Skin epidermis (tissue), 12 donors: Measurements from ENCODE around the gene MTX2.

Source experiments
- H3K27ac ChIP-seq, 21 experiments: fragments of 200-600 bp; sonication (generic) in 11 of 21; one replicate each; pipeline ENCODE4 v1.5.0; 2020; ENCODE audit warnings: mild to moderate bottlenecking in 3 of 21, inconsistent platforms in 2 of 21, moderate library complexity in 2 of 21
- H3K4me3 ChIP-seq, 7 experiments: fragments of 200-600 bp; sonication (generic) in 2 of 7; one replicate each; pipeline ENCODE4 v1.5.0; 2020; ENCODE audit warnings: inconsistent platforms in 2 of 7, mild to moderate bottlenecking in 2 of 7, moderate library complexity in 1 of 7

Gene MTX2

DNA sequence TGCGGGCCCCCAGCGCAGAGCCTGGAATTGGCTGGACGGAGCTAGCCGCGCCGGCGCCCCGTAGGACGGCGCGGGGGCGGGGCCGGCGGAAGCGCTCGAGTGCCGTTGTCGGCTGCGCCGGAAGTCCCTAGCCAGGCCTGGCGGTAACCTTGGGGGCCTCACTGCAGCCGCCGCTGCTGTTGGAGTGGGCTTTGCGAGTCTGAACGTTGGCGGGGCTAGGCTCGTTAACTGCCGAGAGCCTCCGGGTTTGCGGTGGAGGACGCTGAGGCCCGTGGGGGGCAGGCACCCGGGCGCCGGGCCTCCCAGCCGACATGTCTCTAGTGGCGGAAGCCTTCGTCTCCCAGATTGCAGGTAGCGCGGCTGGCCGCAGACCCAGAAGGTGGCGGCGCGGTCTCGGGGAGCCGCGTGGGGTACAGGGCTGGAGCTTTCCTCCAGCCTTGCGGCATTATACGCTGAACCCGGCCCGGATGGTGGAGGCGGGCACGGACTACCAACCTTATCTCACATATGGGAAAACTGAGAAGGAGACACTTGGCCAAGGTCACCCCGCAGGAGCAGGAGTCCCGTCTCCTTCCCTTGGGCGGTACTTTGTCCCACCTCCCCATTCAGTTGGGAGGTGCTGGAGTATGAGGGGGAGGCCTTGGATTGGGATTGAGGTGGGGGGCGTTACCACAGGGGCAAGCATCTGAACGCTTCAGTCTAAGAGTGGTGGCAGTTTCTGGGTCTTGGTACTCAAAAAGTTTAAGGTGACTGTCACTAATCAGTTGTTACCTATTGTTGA is at the start of gene MTX2:
Gene MTX2 (plus strand): TSS at position 124 of the 781 bp plus-strand sequence. CDS start 188 bp downstream, at position 312.
- peak within 1 kb of the TSS; percentile 81 to 95 (median 92) for H3K27ac ChIP-seq

DNA sequence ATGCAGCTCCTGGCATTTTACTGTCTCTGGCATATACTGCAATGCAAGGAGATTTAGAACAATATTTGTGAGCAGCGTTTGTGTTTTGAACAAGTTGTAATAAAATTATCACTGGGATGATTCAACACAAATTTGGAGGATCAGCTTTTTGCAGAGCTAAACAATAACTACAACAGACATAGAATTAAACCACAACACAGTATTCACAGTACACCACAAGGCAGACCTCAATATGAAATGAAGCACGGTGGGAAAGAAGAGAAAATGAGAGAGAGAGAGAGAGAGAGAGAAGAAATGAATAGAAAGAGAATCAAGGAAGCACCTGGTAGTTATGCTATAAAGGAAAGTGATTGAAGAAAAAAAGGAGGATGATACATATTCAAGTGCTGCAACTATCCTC is 41.4 kb upstream of the MTX2 start:
- H3K4me3 ChIP-seq, result no peak overlapping the region
- no peak overlapping the region for H3K27ac ChIP-seq

More for the DNA sequence above, at the start of gene MTX2:
- peak within 1 kb of the TSS; percentile 70 to 91 (median 85) for H3K4me3 ChIP-seq

DNA sequence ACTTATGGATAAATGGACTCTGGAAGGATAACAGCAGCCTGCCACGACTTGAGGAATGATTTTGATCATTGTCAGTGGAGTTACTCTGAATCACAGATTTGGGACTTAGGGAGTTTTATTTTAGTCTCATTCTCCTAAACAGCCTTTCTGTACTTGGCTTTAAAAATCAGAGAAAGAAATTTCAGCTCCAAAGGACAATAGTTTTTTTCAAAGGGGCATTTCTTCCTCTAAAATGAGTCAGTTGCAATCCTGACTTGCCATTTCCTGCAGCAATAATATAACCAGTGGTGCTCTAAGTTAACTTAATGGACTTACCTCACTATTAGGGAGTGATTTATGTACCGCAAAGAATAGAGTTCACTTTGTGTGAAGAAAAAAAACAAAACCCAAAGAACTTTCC is 35.1 kb upstream of the MTX2 start:
- no peak overlapping the region for H3K4me3 ChIP-seq

DNA sequence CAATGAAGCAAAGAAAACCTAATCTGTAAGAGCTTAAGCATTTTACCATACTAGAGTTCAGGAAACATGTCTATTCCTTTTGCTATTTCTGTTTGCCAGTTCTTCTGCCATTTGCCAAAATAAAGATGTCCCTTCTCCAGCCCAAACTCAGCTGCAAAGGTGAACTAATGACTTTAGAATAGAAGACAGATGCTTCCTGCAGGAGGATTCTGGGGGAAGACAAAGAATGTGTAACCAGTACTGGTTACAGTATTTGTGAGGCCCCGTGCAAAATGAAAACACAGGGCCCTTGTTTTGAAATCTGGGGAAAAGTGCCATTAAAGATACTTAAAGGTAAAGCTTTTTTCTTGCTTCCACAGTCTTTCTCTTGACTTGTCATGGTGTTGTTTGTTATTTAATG is 34.3 kb upstream of the MTX2 start:
- no peak overlapping the region for H3K27ac ChIP-seq

More for the DNA sequence above, 35.1 kb upstream of the MTX2 start:
- no peak overlapping the region for H3K27ac ChIP-seq

DNA sequence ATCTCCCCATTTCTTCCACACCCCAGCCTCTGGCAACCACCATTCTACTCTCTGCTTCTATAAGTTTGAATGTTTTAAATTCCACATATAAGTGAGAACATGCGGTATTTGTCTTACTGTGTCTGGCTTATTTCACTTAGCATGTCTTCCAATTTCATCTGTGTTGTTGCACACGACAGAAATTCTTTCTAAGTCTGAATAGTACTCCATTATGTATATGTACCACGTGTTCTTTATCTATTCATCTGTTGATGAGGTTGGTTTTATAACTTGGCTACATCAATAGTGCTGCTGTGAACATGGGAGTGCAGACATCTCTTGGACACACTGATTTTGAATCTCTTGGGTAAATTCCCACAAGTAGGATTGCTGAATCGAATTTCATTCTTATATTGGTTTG is 31.8 kb upstream of the MTX2 start:
- no peak overlapping the region for H3K27ac ChIP-seq
- no peak overlapping the region for H3K4me3 ChIP-seq

More for the DNA sequence above, 34.3 kb upstream of the MTX2 start:
- H3K4me3 ChIP-seq, result no peak overlapping the region

DNA sequence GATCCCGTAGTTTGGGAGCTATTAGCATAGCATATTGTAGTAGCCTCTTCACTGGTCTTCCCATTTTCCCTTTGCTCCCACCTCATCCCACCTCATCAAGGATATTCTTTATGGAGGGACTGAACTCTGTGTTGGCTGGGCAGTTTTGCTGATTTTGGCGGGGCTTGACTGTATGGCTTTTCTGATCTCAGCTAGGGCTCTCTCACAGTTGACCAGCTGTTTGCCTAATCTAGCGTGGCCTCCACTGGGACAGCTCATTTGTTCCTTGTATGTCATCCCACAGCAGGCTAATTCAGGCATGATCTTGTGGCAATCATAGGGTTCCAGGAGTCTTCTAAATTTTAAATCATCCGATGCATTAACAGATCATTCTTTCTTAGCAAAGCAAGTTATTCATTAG is 30.2 kb upstream of the MTX2 start:
- no peak overlapping the region for H3K4me3 ChIP-seq
- H3K27ac ChIP-seq, result no peak overlapping the region

DNA sequence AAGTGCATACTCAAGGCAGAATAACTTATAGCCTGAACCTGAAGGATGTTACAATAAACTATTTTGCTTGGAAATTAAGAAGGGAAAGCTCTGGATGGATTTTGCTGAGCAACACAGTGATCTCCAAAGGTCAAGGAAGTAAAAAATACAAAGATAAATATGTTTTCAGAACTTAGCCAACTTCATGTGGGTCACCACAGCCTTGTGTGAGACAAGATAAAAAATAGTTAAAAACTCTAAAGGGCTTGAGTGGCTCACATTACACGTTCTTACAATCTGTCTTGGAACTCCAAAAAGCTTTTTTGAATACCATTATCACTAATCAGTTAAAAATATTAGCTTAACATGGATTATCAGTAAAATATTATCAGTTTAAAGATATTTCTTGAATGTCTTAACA is 28.9 kb upstream of the MTX2 start:
- H3K4me3 ChIP-seq, result no peak overlapping the region
- no peak overlapping the region for H3K27ac ChIP-seq

DNA sequence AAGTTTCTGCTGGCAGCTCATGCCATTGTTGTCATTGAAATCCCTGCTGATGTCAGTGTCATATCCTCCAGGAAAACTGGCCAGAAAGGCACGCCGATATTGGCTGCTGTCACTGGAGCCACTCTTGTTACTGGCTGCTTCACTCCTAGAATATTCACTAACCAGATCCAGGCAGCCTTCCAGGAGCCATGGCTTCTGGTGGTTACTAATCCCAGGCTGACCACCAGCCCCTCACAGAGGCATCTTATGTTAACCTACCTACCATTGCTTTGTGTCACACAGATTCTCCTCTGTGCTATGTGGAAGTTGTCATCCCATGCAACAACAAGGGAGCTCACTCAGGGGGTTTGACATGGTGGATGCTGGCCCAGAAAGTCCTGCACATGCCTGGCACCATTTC is 27.0 kb upstream of the MTX2 start:
- H3K27ac ChIP-seq, result no peak overlapping the region

DNA sequence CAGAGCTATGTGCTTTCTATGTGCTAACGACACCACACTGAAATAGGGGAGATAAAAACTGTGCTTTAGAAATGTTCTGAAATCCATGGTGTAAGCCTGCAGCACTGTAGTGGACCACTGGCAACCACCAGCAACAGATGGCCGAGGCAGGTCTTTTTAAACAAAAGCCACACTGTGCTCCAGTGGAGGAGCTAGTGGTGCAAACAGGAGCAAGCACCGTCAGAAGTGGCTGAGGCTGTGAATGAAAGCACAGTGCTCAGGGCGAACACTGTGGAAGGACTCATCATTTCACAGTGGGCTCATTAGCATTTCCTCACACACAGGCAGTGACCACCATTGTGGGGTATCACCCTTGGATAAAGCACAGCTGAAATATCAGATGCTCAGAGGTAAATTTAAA is 22.9 kb upstream of the MTX2 start:
- Histone ChIP-seq H3K4me3 (no peak overlapping the region), H3K27ac (no peak overlapping the region)

More for the DNA sequence above, 27.0 kb upstream of the MTX2 start:
- no peak overlapping the region for H3K4me3 ChIP-seq

DNA sequence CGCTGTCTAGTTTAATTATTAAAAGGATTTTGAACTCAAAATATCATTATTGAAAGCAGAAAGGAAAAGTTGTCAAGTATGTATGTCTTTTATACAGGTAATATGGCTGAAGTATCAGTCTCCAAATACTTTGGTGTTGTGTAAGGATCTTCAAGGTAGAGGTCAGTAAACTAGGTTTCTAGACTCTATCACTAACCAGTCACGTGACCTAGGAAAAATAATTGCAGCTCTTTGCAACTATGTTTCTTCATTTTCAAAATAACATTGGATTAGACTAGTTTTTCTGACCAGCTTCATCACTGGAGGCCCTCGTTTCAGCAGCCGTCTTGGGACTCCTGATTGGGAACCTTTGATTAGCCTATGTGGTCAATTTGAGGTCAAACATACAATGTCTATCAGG is 21.4 kb upstream of the MTX2 start:
- Histone ChIP-seq H3K4me3 (no peak overlapping the region), H3K27ac (no peak overlapping the region)

DNA sequence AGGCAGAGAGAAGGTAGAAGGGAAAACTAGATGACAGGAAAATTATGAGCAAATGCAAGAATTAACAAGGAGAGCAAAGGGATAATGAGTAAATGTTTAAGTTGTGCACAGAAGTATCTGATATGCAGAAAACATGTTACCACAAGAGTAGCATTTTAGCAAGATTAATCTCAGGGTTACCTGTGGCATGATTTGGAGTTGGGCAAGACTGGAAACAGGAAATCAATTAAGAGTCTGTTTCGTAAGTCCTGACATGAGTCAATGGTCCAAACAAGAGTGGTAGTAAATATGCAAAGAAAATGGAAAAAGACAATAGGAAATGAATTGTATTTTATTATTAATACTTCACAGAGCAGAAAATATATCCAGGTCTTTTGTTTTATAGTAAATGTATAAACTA is 17.3 kb upstream of the MTX2 start:
- no peak overlapping the region for H3K4me3 ChIP-seq
- no peak overlapping the region for H3K27ac ChIP-seq

DNA sequence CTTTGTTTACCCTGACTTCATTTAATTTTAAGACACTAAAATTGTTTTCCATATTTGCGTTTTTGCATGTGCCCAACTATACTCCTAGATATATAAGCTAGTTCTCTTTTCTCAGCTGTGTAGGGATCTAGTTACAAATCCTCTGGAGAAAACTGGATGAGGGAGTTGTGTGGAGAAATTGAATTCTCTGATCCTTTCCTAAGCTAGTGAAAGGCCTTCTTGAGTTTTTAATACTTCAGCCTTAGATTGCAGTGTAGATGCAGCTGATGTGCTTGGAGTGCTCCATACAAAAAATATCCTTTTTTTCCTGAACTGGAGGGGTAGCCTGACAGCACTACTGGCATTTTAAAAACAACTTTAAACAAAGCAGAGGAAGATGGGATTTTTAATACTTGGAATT is 8.6 kb upstream of the MTX2 start:
- Histone ChIP-seq H3K4me3 (no peak overlapping the region), H3K27ac (no peak overlapping the region)

DNA sequence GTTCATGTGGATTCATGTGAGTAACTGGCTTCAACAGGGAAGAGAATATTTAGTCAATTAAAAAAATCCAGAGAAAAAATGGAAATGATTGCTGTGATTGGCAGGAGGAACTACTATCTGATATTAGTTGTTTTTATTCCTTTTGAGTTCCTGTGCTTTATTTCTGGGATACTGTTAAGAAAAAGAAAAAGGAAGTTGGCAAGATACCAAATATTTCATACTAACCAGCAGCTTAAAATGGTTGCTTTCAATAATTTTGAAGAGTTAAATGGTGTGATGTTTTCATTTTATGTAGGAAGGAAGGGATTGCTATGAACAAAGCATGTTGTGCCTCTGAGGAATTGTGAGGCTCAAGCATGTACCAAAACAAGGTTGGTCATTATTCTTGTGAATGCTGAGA is 8.1 kb upstream of the MTX2 start:
- Histone ChIP-seq H3K27ac (no peak overlapping the region), H3K4me3 (no peak overlapping the region)

DNA sequence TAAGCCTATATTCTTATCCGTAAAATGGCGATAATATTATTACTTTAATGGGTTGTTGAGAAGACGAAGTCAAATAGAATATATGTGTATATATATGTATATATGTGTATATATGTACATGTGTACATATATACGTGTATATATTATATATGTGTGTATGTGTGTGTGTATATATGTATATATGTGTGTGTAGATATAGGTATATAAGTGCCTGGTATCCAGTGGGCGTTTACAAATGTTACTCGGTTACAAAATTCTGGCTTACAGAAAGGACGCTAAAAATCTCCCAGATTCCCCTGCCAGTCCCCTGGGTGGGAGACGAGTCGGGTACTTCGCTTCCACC is 295 bp upstream of the MTX2 start:
- peak overlapping the region in 20 of 21 experiments; percentile 81 to 95 (median 92) for H3K27ac ChIP-seq
- H3K4me3 ChIP-seq, result peak overlapping the region; percentile 70 to 91 (median 85)

DNA sequence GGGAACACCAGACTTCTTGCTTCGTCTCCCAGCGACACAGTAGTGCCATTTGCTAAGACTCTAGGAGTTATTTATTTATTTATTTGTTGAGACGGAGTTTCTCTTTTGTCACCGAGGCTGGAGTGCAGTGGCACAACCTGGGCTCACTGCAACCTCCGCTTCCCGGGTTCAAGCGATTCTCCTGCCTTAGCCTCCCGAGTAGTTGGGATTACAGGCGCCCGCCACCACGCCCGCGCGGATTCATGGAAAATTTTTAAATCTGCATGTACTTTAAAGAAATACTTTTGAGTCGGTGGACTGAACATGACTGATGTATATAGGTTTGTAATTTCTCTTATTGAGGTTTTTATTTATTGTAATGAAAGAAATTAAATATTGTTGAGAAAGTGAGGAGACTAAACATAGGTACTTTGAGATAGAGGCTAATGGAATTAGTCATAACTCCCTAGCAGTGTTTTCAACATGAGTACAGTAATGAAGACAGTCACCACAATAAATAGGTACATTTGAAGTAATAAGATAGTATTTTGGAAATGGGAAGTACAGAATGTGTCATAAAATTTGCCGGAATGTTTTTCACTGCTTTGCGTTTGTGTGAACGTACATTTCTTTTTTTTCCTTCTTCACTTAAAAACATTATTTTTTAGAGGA is 983 bp downstream of the MTX2 start:
- Histone ChIP-seq H3K4me3 (peak overlapping the region; percentile 70 to 91 (median 85)), H3K27ac (peak overlapping the region in 19 of 21 experiments; percentile 81 to 95 (median 92))

DNA sequence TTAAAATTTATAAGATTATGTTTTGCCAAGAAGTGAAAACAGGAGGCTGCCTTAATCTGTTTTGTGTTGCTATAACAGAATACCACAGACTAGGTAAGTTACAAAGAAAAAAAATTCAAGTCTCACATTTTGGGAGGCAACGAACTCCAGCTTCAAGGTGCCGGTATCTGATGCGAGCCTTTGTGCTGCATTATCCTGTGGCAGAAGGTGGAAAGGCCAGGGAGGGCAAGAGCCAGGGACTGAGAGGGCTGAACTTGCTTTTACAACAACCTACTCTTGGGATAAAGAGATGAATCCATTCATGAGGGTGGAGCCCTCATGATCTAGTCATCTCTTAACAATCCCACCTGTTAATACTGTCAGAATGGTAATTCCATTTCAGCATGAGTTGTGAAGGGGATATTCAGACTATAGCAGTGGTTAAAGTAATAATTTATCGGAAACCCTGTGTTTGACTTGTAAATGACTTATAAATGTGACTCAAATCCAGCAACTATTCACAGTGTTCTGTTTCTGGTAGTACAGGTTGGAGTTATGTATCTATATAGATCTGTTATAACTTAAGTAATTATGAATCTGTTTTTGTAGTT is 3.7 kb downstream of the MTX2 start:
- no peak overlapping the region for H3K4me3 ChIP-seq
- no peak overlapping the region for H3K27ac ChIP-seq

DNA sequence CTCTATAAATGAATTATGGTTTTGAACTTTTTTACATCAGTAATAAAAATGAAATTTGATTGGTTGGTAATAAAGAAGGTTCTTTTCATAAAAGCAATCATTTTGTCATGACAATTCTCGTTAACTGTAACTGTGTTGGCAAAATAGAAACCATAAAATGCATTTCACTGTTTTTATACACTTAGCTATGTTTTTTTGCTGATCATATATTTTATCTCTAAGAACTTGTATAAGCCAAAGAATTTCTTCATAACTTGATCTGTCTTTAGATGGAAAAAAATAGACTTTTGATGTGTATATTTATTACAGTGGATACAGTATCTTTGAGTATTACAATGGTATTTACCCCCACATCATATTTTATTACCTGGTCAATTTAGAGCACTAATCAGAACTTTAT is 9.7 kb downstream of the MTX2 start:
- H3K27ac ChIP-seq, result no peak overlapping the region
- no peak overlapping the region for H3K4me3 ChIP-seq

DNA sequence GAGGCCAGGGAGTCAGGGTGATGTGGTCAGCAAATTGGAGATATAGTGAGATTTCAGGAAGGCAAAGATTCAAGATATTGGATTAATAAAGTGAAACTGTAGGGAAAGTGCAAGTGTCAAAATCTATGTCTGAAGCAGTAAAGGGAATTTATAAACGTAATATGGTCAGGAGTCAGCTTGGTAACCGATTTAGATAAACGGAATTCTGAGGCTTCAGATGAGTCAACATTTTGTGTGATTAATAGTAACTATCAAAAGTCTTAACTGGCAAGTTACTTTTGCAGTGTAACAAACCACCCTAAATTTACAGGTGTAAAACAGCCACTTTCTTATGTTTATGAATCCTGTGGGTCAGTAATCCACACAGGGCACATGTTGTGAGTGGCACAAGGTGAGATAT is 10.9 kb downstream of the MTX2 start:
- Histone ChIP-seq H3K4me3 (no peak overlapping the region), H3K27ac (no peak overlapping the region)

DNA sequence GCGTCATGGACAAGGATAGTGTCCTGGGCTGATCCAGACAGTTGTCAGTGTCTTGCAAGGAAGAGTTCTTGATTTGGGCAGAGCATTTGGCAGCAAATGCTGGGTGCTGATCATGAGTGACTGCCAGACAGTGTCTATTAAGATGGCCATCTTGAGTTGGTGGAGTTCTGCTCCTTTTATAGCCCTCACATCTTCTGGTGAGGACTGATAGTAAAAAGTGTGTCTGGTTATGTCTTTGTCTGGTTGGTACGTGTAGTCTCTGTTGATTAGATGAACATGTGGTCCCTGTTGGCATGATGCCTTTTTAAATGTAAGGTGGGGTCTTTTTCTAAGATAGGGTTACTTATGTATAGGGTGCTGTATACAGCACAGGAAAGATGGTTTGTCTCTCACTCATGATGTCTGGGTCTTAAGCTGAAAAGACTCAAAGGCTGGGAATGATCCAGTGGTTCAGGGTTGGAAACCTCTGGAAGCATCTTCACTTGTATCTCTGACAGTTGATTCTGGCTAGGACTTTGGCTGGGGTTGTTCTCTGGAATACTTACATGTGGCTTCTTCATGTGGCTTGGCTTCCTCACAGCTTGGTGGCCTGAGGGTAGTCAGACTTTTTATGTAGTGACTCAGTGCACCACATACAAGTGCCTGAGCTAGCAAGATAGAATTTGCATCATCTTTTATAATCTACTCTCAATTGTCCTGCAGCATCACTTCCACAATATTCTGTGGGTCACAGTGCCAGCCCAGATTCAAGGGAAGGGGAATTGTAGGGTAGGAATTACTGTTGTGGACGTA is 11.8 kb downstream of the MTX2 start:
- H3K4me3 ChIP-seq, result no peak overlapping the region
- H3K27ac ChIP-seq, result no peak overlapping the region

DNA sequence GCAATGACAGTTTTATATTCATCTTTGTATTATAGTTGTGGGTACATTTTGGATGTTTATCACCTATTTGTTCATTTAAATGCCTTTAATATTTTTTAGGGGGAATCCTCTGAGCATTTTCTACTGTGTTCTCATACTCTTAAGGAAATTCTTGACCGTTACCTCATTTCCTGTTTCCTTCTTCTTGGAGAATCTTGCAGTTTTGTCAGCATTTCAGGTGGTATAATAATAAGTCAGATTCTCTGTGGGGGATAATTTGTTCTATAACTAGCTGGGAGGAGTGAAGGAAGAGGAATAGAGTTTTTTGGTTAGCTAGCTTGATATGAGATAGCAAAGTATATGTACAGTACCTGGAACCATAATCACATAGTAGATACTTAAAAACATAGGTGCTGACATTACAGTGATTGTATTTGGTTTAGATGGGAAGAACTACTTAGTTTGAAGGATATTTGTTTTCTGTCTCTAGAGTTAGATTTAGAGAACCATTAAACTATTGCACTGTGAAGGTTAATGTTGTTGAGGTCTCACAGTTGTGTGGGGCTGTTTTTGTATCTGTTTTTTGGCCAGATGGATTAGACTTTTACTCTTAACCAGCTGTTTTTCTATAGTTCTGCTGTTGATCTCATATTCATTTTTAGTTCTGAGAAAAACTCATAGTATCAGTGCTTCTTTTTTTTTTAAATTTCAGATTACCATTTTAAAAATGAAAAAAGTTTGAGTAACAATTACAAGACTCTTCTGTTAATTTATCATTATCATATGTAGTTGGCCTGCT is 14.2 kb downstream of the MTX2 start:
- H3K4me3 ChIP-seq, result no peak overlapping the region
- no peak overlapping the region for H3K27ac ChIP-seq
